IMR-90 (cell line): ENCODE measurements around the gene TPI1. TPM values are rescaled to one million over a fixed set of nuclear protein-coding genes. Genes with fewer than 3 reads are reported as not detected.

Source experiments
- ATAC-seq: fragments of 200-7000 bp; cut with Tn5 transposase; 2 replicates; pipeline ENCODE4 v1.9.1; 2020; ENCODE audit warnings: low read depth, mild to moderate bottlenecking, moderate library complexity
- BruUV-seq: library from RNA; stranded (reverse); fragments of 400-500 nt; replicated peaks from 2 replicates; lab custom pipeline; 2021; lab: Mats Ljungman, UMichigan
- CTCF ChIA-PET: fragments of 300-600 bp; formaldehyde crosslinking; extraction: SDS; loops from one replicate; lab custom pipeline; 2021; ENCODE audit warnings: antibody characterized with exemption; lab: Yijun Ruan, JAX
- POLR2A ChIA-PET: fragments of 300-600 bp; sonication (Branson Sonifier 250); formaldehyde crosslinking; loops from one replicate; lab custom pipeline; 2022; ENCODE audit warnings: antibody characterized with exemption; ENCODE audit not compliant: unreplicated experiment; lab: Charles Lee
- DNase-seq: peaks from one replicate; pipeline ENCODE4 v3.0.0; 2013
- H2AFZ ChIP-seq: replicated peaks from 2 replicates; pipeline ENCODE3; 2013; ENCODE audit warnings: low read length, mild to moderate bottlenecking; ENCODE audit not compliant: poor library complexity
- H2AK5ac ChIP-seq: 2 replicates; pipeline ENCODE4 v1.6.1; 2013; ENCODE audit warnings: low read depth, low read length, inconsistent platforms
- H2AK9ac ChIP-seq: replicated peaks from 2 replicates; pipeline ENCODE3; 2013; ENCODE audit warnings: mild to moderate bottlenecking, low read depth, low read length, moderate library complexity; ENCODE audit not compliant: poor library complexity
- H2BK120ac ChIP-seq: 2 replicates; pipeline ENCODE4 v1.6.1; 2013; ENCODE audit warnings: low read depth, low read length, inconsistent platforms
- H2BK15ac ChIP-seq: 3 replicates; pipeline ENCODE4 v1.6.1; 2013; ENCODE audit warnings: low read depth, low read length, inconsistent platforms
- H2BK20ac ChIP-seq: 2 replicates; pipeline ENCODE4 v1.6.1; 2013; ENCODE audit warnings: low read depth, mild to moderate bottlenecking, inconsistent platforms, low read length, moderate library complexity
- H2BK5ac ChIP-seq: 2 replicates; pipeline ENCODE4 v1.6.1; 2013; ENCODE audit warnings: mild to moderate bottlenecking, low read depth, low read length, inconsistent platforms; ENCODE audit not compliant: poor library complexity, severe bottlenecking
- H3K14ac ChIP-seq: replicated peaks from 2 replicates; pipeline ENCODE4 v1.6.1; 2013; ENCODE audit warnings: low read depth, low read length, inconsistent platforms
- H3K18ac ChIP-seq: 2 replicates; pipeline ENCODE4 v1.6.1; 2013; ENCODE audit warnings: low read depth, low read length, control low read depth
- H3K23ac ChIP-seq: 2 replicates; pipeline ENCODE4 v1.6.1; 2013; ENCODE audit warnings: low read depth, low read length, inconsistent platforms
- H3K27ac ChIP-seq: 2 replicates; pipeline ENCODE4 v1.5.1; 2013; ENCODE audit warnings: mild to moderate bottlenecking, control low read depth, low read length; ENCODE audit not compliant: insufficient read depth
- H3K27me3 ChIP-seq: 2 replicates; pipeline ENCODE4 v1.6.1; 2013; ENCODE audit warnings: low read length; ENCODE audit not compliant: control insufficient read depth, insufficient read depth
- H3K36me3 ChIP-seq: 2 replicates; pipeline ENCODE4 v1.6.1; 2013; ENCODE audit warnings: low read length, mixed read lengths; ENCODE audit not compliant: control insufficient read depth, insufficient read depth
- H3K4ac ChIP-seq: 2 replicates; pipeline ENCODE4 v1.6.1; 2013; ENCODE audit warnings: low read depth, low read length, inconsistent platforms
- H3K4me1 ChIP-seq: 2 replicates; pipeline ENCODE4 v1.6.1; 2013; ENCODE audit warnings: low read length, mixed read lengths; ENCODE audit not compliant: control insufficient read depth, insufficient read depth
- H3K4me2 ChIP-seq: 2 replicates; pipeline ENCODE4 v1.6.1; 2013; ENCODE audit warnings: low read depth, mild to moderate bottlenecking, control low read depth, low read length, moderate library complexity
- H3K4me3 ChIP-seq: 2 replicates; pipeline ENCODE4 v1.5.1; 2013; ENCODE audit warnings: low read depth, mild to moderate bottlenecking, control low read depth, low read length, moderate library complexity; ENCODE audit not compliant: insufficient read depth
- H3K56ac ChIP-seq: 2 replicates; pipeline ENCODE4 v1.6.1; 2013; ENCODE audit warnings: low read length, inconsistent platforms; ENCODE audit not compliant: insufficient read depth; ENCODE audit errors: extremely low read depth
- H3K79me1 ChIP-seq, 2 experiments: 2 replicates each; pipeline ENCODE4 v1.6.1; 2013; ENCODE audit warnings: low read length in 2 of 2, inconsistent platforms in 1 of 2, low read depth in 1 of 2
- H3K9ac ChIP-seq: 2 replicates; pipeline ENCODE4 v1.6.1; 2013; ENCODE audit warnings: low read depth, low read length, control low read depth
- H3K9me1 ChIP-seq: 2 replicates; pipeline ENCODE4 v1.6.1; 2013; ENCODE audit warnings: low read length, inconsistent platforms; ENCODE audit not compliant: insufficient read depth
- H3K9me3 ChIP-seq: 2 replicates; pipeline ENCODE4 v1.6.1; 2013; ENCODE audit warnings: low read length; ENCODE audit not compliant: control insufficient read depth, insufficient read depth
- H4K20me1 ChIP-seq: 2 replicates; pipeline ENCODE4 v1.6.1; 2013; ENCODE audit warnings: low read length, inconsistent platforms; ENCODE audit not compliant: insufficient read depth
- H4K5ac ChIP-seq: 2 replicates; pipeline ENCODE4 v1.6.1; 2013; ENCODE audit warnings: mild to moderate bottlenecking, low read depth, low read length, control low read depth
- H4K8ac ChIP-seq, 2 experiments: 2 replicates each; pipeline ENCODE4 v1.6.1; 2013; ENCODE audit warnings: low read depth in 2 of 2, low read length in 2 of 2, control low read depth in 1 of 2, inconsistent platforms in 1 of 2
- H4K91ac ChIP-seq: 2 replicates; pipeline ENCODE4 v1.6.1; 2013; ENCODE audit warnings: low read depth, low read length, inconsistent platforms; ENCODE audit not compliant: insufficient read depth
- BHLHE40 ChIP-seq: fragments of 150-350 bp; IDR thresholded peaks from 2 replicates; pipeline ENCODE4 v1.6.1; 2016; ENCODE audit warnings: mild to moderate bottlenecking, low read depth, low read length
- CHD1 ChIP-seq: IDR thresholded peaks from 2 replicates; pipeline ENCODE4 v1.6.1; 2012; ENCODE audit warnings: low read depth, low read length, improper control_type of control experiment
- FOS ChIP-seq: fragments of 150-350 bp; IDR thresholded peaks from 2 replicates; pipeline ENCODE4 v1.6.1; 2016; ENCODE audit warnings: low read depth, low read length
- MAFK ChIP-seq: IDR thresholded peaks from 2 replicates; pipeline ENCODE4 v1.6.1; 2012; ENCODE audit warnings: low read depth, low read length, improper control_type of control experiment
- POLR2A ChIP-seq: IDR thresholded peaks from 2 replicates; pipeline ENCODE4 v1.6.1; 2012; ENCODE audit warnings: mild to moderate bottlenecking, low read depth, low read length
- RAD21 ChIP-seq: IDR thresholded peaks from 2 replicates; pipeline ENCODE4 v1.6.1; 2012; ENCODE audit warnings: low read length, improper control_type of control experiment
- USF2 ChIP-seq: fragments of 150-350 bp; IDR thresholded peaks from 2 replicates; pipeline ENCODE4 v1.6.1; 2017; ENCODE audit warnings: mild to moderate bottlenecking, antibody characterized with exemption, low read length, low read depth
- WGBS, 2 experiments: methylation state at CpG; one replicate each; pipeline versions ENCODE4 v1.1.5 to v1.1.7; 2013; ENCODE audit warnings: missing lambda C conversion rate in 2 of 2; ENCODE audit not compliant: insufficient read length in 1 of 2; ENCODE audit errors: extremely low coverage in 2 of 2; 5-methylcytosine and 5-hydroxymethylcytosine counted together
- dilution Hi-C: fragments of 300-500 bp; cut with HindIII; formaldehyde crosslinking; loops from one replicate; pipeline ENCODE4 v1.14.3; 2018; ENCODE audit warnings: low sequenced_read_pairs; ENCODE audit not compliant: unreplicated experiment
- in situ Hi-C: fragments of 300-500 bp; cut with MboI; formaldehyde crosslinking; loops from 3 replicates; pipeline ENCODE4 v1.14.3; 2019; ENCODE audit warnings: low sequenced_read_pairs, inconsistent platforms, mixed read lengths
- intact Hi-C: fragments of 100-400 bp; cut with micrococcal nuclease; formaldehyde crosslinking; loops from 2 replicates; pipeline ENCODE4 v1.10.0; 2022
- polyA plus RNA-seq, 3 experiments: library from polyadenylated mRNA; depleted of rRNA; stranded (reverse); fragments of >200 nt; gene quantifications; 2 replicates each; pipeline ENCODE4 v1.2.3, GENCODE V29; 2012; ENCODE audit warnings: low replicate concordance in 1 of 3
- total RNA-seq: library from RNA; depleted of rRNA; stranded (reverse); fragments of >200 nt; gene quantifications from 2 replicates; pipeline ENCODE4 v1.2.3, GENCODE V29; 2012

The TPI1 gene
- total and polyA plus RNA-seq, 2 of the 4 experiments (the other 2 are of a cell fraction), result 1,995 to 2,176 TPM

GRCh38 chr12:6860116-6860515, 7.2 kb upstream of the TPI1 start:
- TF ChIP-seq RAD21 (no peak), POLR2A (no peak), FOS (no peak), MAFK (no peak), BHLHE40 (no peak), CHD1 (no peak), USF2 (no peak)
- Histone ChIP-seq H4K5ac (no peak overlapping the region), H2AK5ac (no peak overlapping the region), H2AK9ac (no peak overlapping the region), H3K27ac (no peak overlapping the region), H3K14ac (no peak overlapping the region), H3K4me3 (no peak overlapping the region), H2BK15ac (no peak overlapping the region), H3K79me1 (peaks cover 5 to 26% of the 10 kb centered on the region in 2 experiments; a peak in 3 of 4 replicates), H3K9ac (no peak overlapping the region), H3K27me3 (no peaks in the 10 kb centered on the region), H3K36me3 (peaks cover 83% of the 10 kb centered on the region), H3K18ac (no peak overlapping the region), H4K20me1 (no peaks in the 10 kb centered on the region), H3K9me3 (no peaks in the 10 kb centered on the region), H2BK20ac (no peak overlapping the region), H4K8ac (no peak overlapping the region), H3K4ac (no peak overlapping the region), H3K9me1 (0 out of 2 replicates have a peak, but pooled peaks cover 3% of the 10 kb centered on the region), H4K91ac (no peak overlapping the region), H3K4me2 (no peak overlapping the region), H2AFZ (no peak overlapping the region), H3K56ac (no peak overlapping the region), H2BK5ac (no peak overlapping the region), H2BK120ac (no peak overlapping the region), H3K23ac (no peak overlapping the region), H3K4me1 (no peaks in the 10 kb centered on the region)
- dilution Hi-C loops (no loop called here), in situ Hi-C loops (no loop called here), intact Hi-C loops (no loop called here)
- CTCF ChIA-PET, result no interaction called here
- DNase-seq, result no peak
- BruUV-seq, result no TSS peak
- no peak for ATAC-seq
- POLR2A ChIA-PET, result no interaction called here
- no CpG with 5 or more reads among the region's 9 CpGs for WGBS, 2 experiments
